Mucosa of descending colon (tissue), 3 donors: ENCODE results near the gene ZNF891. TPM values are rescaled to one million over a fixed set of nuclear protein-coding genes. Genes with fewer than 3 reads are reported as not detected.

ENCODE experiments used
- ATAC-seq: fragments of 200-7000 bp; cut with Tn5 transposase; one replicate; pipeline ENCODE4 v1.9.1; 2020; ENCODE audit warnings: mild to moderate bottlenecking, moderate library complexity
- DNase-seq, 3 donors: peaks; one replicate each; pipeline ENCODE4 v3.0.0-alpha.2; 2020
- H3K36me3 ChIP-seq: fragments of 200-600 bp; one replicate; pipeline ENCODE4 v1.8.0; 2021; ENCODE audit warnings: low read depth, mild to moderate bottlenecking
- H3K4me1 ChIP-seq: fragments of 200-600 bp; one replicate; pipeline ENCODE4 v1.8.0; 2021; ENCODE audit warnings: low read depth, mild to moderate bottlenecking
- H3K4me3 ChIP-seq: fragments of 200-600 bp; one replicate; pipeline ENCODE4 v1.8.0; 2021; ENCODE audit warnings: mild to moderate bottlenecking
- H3K9me3 ChIP-seq: fragments of 200-600 bp; one replicate; pipeline ENCODE4 v1.8.0; 2021; ENCODE audit warnings: mild to moderate bottlenecking
- CTCF ChIP-seq: fragments of 200-600 bp; IDR thresholded peaks from one replicate; pipeline ENCODE4 v1.8.0; 2022; ENCODE audit warnings: antibody characterized with exemption, mild to moderate bottlenecking
- intact Hi-C, 2 donors: fragments of 100-400 bp; cut with DNase I in 1 of 2; cut with micrococcal nuclease in 1 of 2; formaldehyde crosslinking; loops; one replicate each; pipeline versions ENCODE4 v1.11.0 to v1.11.1; 2022; cut with DNase I, micrococcal nuclease
- total RNA-seq, 3 donors: library from RNA; stranded (reverse); fragmentation: NEBNext Ultra II Directional in 2 of 3; extraction: Animal tissue kit (Norgen Biotek cat#: 25700) in 2 of 3; gene quantifications; one replicate each; pipeline versions ENCODE4 v1.2.1 to v1.2.4, GENCODE V29; 2021 to 2023
- donor health status: DM: no; HTN: no; CAD: no; lungs with moderate emphysema.
- donor health status: DM: no; HTN: no; CAD: no.
- donor health status: DM: no; HTN: yes; CAD: no.

Gene ZNF891
- total RNA-seq, 3 donors from 2014 or later: 1.4 to 4.3 (median 2.3) TPM

- H3K4me1 ChIP-seq: no peaks in the 10 kb centered on the region
- no peak for ATAC-seq
- H3K4me3 ChIP-seq: no peak overlapping the region
- TF ChIP-seq CTCF: no peak
- no peaks in the 10 kb centered on the region for H3K36me3 ChIP-seq
- DNase-seq: no peak
- intact Hi-C loops: no loop called here
- H3K9me3 ChIP-seq: peaks cover 98% of the 10 kb centered on the region
Measured at GRCh38 chr12:133063556-133063955, 66.5 kb downstream of the ZNF891 start.

GRCh38 chr12:133061954-133062353 is 68.1 kb downstream of the ZNF891 start:
- Histone ChIP-seq H3K4me1 (no peaks in the 10 kb centered on the region), H3K4me3 (no peak overlapping the region), H3K9me3 (peaks cover 98% of the 10 kb centered on the region), H3K36me3 (no peaks in the 10 kb centered on the region)
- intact Hi-C loops: no loop called here
- no peak for TF ChIP-seq CTCF
- DNase-seq (no peak), ATAC-seq (no peak)

GRCh38 chr12:133058203-133059113 is 71.6 kb downstream of the ZNF891 start:
- no peak overlapping the region for H3K4me3 ChIP-seq
- peaks cover 100% of the 10 kb centered on the region for H3K9me3 ChIP-seq
- intact Hi-C loops: no loop called here
- no peak for ATAC-seq
- H3K4me1 ChIP-seq: no peaks in the 10 kb centered on the region
- TF ChIP-seq CTCF: no peak
- DNase-seq: no peak
- peaks cover 7% of the 10 kb centered on the region for H3K36me3 ChIP-seq

- no peak for TF ChIP-seq CTCF
- ATAC-seq (no peak), DNase-seq (no peak)
- peaks cover 100% of the 10 kb centered on the region for H3K9me3 ChIP-seq
- no peaks in the 10 kb centered on the region for H3K4me1 ChIP-seq
- intact Hi-C loops: no loop called here
- H3K4me3 ChIP-seq: no peak overlapping the region
- H3K36me3 ChIP-seq: peaks cover 15% of the 10 kb centered on the region
Measured at GRCh38 chr12:133057446-133057845, 72.6 kb downstream of the ZNF891 start.

Other genes starting within 250 kb of the ZNF891 start
- 10 to 100 TPM; 50.6 to 65.9 (median 50.7) TPM for gene CHFR, start 242.7 kb downstream of the ZNF891 start, total RNA-seq
- gene ZNF605, start 174.0 kb downstream of the ZNF891 start, total RNA-seq: 10 to 100 TPM in 1 of 3 donors, 1 to 10 TPM in 2; 7.9 to 19.0 (median 8.0) TPM
- gene ZNF26, start 143.9 kb downstream of the ZNF891 start, total RNA-seq: 10 to 100 TPM in 1 of 3 donors, 1 to 10 TPM in 2; 8.1 to 13.4 (median 8.3) TPM
- 10 to 100 TPM; 14.1 to 35.2 (median 21.3) TPM for gene ZNF84, start 92.8 kb downstream of the ZNF891 start, total RNA-seq
- gene ZNF140, start 49.4 kb downstream of the ZNF891 start, total RNA-seq: 10 to 100 TPM; 10.7 to 14.1 (median 12.2) TPM
- gene ZNF10, start 353 bp upstream of the ZNF891 start, total RNA-seq: 10 to 100 TPM in 1 of 3 donors, 1 to 10 TPM in 2; 5.4 to 13.8 (median 6.1) TPM
- gene ZNF268, start 51.2 kb upstream of the ZNF891 start, total RNA-seq: 10 to 100 TPM; 13.8 to 19.6 (median 19.4) TPM
- not detected for gene ANHX, start 105.6 kb upstream of the ZNF891 start, total RNA-seq